NCI-H128 (cell line): ENCODE results near the gene ADAMTS15.
"Not testable (repeated sequence)": the region's sequence is repeated elsewhere in the genome, so short reads cannot be mapped to it uniquely, and the experiment has no call there.

Source experiments
- DNase-seq: peaks from one replicate; lab custom pipeline; 2025; ENCODE audit not compliant: unreplicated experiment; lab: John Stamatoyannopoulos, UW

ADAMTS15 gene

DNA sequence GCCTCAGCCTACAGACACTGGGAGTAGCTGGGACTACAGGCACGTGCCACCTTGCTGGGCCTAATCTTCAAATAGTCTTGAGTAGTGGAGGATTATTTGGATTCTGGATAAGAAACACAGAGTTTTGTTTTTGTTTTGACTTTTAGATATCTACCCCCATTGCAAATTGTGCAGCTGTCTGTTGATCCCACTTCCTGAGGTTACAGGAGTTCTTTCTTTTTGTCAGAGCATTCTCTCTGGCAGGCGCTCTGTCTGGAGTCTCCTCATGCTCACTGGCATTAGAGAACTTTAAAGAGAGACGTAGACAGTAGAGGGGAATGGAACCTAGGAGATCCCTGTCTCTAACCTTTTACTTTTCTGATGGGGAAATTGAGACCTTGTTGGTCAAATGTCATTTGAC lies 12.3 kb upstream of the ADAMTS15 start:
- DNase-seq = no peak

DNA sequence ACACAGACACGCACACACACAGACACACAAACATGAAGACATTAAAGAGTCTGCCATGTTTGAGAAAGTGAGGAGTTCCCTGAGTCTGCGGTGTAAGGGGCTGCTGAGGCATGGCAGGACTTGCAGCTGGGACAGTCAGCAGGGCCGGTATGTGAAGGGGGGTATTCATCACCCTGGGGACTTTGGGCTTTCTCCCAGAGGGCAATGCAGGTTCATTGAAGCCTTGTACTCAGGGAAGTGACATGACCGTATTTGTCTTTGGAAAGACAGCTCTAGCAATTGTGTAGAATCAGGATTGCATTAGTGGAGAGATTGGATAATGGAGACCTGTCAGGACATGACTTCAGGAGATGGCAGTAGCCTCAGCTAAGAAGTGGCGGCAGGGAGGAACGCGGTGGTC lies 10.6 kb upstream of the ADAMTS15 start:
- DNase-seq = no peak

DNA sequence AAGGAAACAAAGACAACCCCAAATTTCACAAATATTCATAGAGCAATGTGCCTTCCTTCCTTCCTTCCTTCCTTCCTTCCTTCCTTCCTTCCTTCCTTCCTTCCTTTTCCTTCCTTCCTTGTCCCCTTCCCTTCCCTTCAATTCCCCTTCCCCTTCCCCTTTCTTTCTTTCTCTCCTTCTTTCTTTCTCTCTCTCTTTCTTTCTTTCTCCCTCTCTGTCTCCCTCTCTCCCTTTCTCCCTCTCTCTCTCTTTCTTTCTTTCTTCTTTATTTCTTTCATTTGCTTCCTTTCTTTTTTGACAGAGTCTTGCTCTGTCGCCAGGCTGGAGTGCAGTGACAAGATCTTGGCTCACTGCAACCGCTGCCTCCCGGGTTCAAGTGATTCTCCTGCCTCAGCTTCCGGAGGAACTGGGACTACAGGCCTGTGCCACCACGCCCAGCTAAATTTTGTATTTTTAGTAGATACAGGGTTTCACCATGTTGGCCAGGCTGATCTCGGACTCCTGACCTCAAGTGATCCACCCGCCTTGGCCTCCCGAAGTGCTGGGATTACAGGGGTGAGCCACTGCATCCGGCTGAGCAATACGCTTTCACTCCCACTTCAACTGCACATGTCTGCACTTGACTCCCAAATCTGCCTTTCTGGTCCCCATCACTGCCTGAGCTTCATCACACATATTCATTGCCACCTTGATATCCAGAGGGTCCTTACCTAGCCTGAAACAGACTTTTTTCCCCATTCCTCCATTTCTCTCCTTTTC lies 9.9 kb upstream of the ADAMTS15 start:
- not testable (repeated sequence) for DNase-seq

DNA sequence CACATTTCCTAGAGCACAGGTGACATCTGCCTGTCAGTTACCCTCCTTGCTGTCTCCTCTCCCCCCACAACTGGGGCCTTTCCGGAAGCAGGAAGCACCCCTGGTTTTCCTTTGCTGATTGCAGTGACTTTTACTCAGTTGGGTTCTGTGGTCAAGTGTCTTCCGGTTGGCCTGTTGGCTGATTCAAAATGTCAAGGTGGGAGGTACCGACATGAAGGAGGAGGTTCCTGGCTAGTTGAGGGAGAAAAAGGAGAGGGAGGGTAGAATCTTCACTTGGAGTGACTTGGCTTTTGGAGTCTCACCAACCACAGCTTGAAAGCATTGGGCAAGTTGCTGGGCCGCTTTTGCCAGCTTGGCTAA lies 9.3 kb upstream of the ADAMTS15 start:
- no peak for DNase-seq

DNA sequence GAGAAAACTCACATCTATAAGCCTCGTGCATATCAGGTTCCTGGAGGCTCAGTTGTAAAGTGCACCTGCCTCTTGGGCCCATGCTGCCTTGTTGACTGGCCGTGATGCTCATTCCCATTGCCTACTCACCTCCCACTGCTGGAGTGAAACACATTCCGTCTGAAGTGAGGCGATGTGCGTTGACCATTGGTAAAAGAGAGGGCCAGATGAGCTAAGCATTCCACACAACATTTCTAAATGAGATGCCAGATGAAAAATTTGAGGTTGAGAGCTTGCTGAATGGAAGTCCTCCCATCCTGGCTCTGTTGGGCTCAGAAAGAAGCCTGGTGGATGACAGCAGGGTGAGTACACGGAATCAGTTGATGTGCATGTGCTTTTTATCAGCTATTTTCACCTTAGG lies 8.6 kb upstream of the ADAMTS15 start:
- DNase-seq = no peak

DNA sequence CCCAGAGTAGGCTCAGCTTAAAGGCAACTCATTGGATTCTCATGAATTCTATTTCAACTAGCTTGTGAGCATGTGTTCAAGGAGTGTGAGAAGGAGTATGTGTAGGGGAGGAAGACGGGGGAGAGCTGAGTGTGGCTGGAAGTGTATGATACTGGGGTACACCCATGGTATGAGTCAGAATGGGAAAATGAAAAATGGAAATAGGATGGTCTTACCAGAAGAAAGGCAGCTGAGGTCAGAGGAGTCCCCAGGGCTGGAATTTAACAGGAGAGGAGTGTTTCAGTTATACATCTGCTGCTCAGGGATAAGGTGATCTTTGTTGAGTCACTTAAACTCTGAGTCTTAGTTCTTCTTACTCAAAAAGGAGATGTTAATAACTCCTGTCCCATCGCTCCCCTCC lies 6.7 kb upstream of the ADAMTS15 start:
- no peak for DNase-seq

DNA sequence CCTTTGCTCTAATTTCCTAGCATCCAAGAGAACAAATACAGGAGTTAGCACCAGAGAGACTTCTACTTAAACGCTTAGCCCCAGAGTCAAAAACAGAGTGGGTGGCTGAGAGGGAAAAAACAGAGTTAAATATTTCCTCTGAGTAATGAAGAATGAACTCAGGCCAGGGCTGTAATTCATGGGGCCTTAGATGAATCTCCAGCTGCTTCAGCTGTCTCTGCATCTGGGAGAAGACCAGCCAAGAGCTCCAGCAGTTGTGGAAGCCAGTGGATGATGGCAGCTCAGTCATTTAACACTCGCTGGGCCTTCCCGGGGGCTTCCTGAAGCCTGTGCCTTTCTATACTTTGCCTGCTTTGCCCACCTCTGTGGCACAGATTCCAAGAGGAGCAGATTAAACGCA lies 5.7 kb upstream of the ADAMTS15 start:
- DNase-seq = no peak

DNA sequence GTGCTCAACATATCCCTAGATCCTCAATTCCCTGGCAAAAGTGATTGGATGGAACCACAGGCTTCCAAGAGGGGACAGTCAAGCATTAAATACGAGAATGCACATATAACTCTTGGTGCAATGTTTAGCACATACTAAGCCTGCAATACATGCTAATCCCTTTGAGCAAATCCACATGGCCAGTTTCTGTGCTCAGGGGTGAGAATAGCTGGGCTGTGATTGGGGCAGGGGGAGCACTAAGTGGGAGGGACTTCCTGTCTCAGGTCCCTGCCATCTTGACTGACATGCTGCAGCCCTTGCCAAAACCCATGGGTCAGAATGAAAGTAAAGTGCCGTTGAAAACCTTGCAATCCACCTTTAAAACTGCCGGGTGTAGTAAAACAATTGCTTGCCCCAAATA lies 2.7 kb upstream of the ADAMTS15 start:
- no peak for DNase-seq

DNA sequence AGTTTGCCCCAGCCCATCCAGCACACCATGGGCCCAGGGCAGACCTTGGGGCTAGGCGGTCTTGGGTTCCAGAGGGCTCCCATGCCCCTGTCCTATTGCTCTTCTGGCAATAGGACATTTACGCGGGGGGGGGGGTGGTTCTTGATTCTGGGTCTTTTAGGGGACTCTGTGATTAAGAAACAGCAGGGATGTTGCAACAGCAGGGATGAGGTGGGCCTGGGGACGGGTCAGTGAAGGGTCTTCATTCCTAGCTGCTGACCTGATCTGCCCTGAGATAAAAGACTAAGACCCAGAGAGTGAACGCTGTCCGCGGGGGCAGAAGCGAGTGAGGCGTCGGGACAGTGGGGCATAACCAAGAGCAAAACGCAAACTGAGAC lies 418 bp upstream of the ADAMTS15 start:
- DNase-seq = no peak

DNA sequence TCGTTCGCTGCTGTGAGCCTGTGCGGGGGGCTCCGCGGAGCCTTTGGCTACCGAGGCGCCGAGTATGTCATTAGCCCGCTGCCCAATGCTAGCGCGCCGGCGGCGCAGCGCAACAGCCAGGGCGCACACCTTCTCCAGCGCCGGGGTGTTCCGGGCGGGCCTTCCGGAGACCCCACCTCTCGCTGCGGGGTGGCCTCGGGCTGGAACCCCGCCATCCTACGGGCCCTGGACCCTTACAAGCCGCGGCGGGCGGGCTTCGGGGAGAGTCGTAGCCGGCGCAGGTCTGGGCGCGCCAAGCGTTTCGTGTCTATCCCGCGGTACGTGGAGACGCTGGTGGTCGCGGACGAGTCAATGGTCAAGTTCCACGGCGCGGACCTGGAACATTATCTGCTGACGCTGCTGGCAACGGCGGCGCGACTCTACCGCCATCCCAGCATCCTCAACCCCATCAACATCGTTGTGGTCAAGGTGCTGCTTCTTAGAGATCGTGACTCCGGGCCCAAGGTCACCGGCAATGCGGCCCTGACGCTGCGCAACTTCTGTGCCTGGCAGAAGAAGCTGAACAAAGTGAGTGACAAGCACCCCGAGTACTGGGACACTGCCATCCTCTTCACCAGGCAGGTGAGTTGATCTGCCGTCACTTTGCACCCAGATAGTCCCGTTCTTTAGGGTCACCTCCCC lies 1.0 kb downstream of the ADAMTS15 start:
- DNase-seq = no peak

DNA sequence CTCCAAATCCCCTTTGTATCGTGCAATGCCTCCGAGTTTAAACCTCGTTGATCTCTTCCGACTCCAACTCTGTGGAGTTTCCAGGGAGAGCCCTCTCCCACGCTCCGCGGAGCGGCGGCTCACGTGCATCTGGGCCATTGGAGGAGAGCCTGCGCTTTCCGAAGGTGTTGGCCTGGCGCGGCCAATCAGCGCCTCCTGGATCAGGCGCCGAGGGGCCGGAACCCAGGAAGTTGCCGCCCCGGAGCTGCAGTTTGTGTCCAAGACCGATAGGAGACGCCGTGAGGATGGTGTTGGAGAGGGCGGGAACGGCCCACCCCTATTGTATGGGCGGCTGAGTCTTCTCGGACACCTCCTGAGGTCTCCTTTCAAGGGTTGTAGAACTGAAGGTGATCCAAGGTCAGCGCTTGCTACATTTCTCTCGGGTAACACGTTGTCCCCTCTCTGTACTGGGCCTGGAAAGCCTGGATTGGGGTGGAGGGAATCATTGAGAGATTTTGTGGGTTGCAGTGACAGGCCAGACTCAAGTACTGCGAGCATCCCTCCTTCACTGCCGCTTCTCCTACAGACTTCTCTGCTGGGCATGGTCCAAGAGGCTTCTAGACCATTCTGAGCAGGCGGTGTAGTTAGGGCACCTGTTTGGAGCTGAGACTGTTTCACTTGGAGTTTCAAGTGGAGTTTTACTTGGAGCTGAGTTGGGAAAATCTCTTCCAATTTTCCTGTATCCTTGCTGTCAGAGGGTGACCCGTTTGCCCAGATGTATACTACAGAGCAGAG lies 1.7 kb downstream of the ADAMTS15 start:
- DNase-seq = no peak

DNA sequence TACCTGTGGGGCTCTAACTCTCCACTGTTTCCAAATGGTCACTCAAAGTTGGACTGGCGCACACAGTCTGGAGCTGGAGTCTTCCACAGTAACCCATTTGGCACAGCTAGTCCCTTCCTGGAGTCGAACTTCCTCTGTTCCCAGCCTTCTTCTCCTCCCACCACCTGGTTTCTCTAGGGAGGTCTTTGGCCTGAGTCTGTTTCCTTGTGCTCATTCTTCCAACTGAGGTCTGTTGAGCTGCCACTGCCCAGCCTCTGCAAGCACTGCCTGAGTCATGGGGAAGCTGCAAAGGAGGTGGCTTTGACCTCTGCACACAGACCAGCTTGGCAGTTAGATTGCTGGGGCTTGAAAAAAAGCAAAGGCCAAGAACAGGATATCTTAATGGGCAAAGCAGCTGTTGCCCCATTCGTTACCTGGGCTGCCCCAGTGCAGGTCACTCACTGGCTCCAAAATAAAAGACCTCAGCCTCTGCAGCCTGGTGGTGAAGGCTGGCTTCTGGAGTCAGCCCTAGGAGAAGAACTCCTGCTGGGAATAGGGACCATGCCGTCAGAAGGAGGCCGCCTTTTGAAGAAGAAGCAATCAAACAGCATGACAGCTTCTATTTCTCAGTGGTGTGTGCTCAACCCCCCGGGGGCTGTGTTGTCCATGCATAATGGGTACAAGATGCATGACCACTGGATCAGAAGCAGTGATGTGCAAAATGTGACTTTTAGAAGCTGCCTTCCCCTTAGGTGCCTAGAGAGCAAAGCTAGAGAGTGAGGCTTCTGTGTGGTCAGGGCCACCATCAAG lies 3.0 kb downstream of the ADAMTS15 start:
- no peak for DNase-seq

DNA sequence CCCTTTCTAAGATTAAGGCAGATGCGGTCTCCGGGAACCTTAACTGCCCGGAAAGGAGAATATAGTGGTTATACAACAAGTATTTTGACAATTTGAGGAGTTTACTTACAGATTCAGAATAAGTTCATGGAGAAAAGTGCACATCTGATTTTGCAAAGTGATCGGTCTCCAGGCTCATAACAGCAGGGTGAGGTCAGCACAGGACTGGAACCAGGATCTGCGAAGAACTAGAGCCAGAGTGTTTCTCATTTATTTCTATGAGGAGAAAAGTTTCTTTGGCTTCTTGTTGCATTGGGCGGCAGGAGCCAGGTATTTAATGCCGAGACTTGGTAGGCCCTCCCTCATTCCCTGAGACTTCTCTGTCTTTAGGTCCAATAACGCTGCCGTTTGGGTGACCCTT lies 3.7 kb downstream of the ADAMTS15 start:
- no peak for DNase-seq

DNA sequence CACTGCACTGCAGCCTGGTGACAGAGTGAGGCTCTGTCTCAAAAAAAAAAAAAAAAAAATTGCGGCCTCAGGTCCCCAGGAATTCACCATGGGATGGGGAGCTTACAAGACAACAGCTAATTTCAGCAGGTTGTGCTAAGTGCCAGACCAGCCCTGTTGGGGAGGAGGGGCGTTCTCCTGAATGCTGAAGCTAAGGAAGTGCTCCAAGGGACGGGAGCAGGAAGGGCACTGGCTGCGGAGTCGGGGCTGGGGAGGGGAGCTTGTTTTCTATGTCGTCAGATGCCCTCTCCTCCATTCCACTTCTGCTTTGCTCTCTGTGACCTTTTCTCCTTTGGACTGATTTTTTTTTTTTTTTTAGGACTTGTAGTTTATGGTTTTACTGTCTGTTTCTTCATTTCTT lies 4.5 kb downstream of the ADAMTS15 start:
- no peak for DNase-seq

DNA sequence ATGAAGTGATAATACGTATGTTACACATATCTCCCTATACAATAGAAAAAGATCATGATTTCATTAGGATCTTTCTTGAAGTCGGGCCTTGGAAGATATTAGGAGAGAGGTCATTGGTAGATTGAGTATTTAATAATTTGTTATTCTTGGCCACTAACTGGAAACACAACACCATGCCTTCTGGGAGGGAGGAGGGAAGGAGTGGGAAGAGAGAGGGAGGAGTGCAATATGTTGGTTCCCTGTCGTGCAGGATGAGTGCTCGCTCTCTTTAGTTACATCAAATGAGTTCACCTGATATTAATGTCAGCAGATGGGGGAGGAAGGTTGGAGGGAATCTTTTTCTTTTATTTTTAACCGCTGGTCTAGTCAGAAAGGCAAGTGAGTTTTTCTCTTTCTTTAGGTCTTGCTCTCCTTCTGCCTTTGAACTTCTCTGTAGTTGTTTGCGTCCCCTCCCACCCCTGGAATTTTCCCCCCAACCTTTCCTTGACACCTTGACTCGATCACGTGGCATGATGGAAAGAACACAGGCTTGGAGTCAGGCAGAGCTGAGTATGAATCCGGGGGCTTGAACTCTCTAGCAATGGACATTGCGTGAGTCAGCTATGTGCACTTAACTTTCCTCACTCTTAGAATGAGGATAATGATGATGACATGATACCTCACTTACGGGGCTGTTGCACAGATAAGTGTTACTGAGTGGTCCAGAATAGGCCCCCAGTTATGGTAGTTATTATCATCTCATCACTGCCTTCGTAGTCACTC lies 6.2 kb downstream of the ADAMTS15 start:
- DNase-seq = no peak

DNA sequence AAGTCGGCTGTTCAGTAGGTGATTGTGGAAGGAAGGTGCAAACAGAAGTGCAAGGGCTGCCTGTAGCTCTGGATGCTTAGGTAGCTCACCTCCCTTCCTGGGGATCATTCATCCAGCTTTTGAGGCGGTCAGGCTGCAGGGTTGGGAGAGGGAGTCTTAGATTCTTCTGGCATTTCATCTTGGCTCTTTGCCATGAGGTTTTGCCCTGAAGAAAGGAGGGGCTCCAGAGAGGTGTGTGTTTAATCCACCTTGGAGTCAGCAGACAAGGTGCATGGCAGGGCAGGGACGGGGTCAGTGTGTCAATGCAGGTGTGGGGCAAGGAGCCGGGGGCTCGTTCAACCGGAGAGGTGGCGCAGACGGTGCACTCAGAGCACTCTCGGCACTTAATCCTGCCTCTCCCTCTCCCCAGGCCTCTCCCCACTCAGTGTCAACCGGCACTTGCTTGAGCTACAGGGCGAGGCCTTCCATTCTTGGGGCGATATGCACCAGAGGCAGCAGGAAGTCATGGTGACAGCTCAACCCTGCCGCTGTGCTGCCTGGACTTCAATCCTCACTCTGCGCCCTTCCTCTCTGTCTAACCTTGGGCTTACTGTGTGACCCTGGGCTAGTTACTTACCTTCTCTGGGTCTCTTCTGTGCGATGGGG lies 7.2 kb downstream of the ADAMTS15 start:
- no peak for DNase-seq

DNA sequence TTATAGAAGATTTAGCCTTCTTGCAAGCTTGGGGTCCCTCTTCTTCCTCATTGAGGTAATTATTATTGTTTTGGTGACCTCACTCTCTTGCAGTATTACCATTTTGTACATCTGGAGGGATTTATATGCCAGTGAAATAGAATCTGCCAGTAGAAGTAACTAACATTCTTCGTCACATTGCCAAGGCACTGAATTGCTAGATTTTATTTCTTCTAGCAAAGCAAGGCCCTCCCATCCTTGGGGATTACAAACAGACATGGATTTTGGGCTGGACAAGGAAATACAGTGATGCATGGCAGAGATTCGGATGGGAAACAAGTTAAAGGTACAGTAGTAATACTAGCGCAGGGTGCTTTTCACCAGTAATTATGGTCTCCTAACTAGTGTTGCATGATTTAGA lies 7.8 kb downstream of the ADAMTS15 start:
- no peak for DNase-seq

DNA sequence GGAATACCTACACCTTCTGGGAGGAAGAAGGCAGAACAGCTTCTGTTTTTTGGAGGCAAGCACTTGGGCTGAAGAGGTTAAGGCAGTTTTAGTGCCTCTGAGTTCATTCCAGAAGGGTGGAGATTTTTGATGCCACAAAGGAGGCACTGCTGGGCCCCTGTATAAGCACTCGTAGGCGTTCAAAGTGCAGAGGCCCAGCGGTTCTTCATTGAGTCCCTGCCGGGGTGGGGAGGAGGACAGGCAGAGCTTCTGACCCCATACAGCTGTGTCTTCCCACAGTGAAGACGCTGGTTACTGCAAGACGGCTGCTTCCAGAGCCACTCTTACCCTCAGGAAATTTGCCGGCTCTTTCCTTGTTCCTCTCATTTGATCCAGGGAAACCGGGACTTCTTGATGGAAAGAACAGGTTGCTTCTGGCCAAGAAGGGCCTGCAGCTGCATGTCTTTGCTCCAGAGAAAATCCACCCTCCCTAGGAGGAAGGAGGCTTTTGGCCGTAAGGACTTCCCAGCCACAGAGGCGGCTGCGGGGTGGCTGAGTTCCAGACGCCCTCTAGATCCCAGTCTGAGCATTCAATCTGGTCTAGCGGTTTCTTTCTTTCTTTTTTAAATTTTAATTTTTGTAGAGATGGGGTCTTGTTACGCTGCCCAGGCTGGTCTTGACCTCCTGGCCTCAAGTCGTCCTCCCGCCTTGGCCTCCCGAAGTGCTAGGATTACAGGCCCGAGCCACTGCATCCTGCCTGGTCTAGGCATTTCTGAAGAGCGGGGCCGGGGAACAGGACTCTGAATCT lies 9.4 kb downstream of the ADAMTS15 start:
- no peak for DNase-seq

DNA sequence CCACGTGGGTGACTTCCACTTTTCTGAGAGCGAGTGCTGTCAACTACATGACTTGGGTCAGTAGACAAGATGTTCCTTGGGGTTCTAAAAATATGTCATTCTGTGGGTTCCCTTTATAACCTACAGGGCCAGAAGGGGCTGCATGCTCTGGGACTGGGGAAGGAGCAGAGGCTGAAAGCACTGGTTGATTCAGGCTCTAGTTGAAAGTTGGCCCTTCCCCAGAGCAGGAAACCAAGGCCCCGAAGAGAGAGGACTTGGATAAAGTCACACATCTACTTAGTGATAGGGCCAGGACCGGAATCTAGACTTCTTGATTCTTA lies 9.9 kb downstream of the ADAMTS15 start:
- no peak for DNase-seq

DNA sequence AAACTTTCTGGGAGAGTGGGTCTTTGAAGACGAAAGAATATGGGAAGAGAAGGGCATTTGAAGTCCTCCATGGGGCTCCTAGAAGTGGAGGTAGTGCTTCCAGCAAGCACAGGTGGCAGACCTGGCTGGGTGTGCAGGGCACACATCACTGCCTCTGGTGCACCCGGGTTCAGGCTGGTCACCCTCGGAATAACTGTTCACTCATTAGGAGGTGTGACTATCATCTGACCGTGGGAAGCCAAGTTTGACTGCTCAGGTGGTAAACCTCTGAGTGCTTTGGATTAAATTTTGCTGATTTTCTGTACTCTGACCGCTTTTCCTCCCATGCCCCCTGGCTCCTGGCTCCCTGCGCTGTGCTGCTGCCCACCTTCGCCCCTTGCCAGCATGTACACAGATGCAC lies 11.1 kb downstream of the ADAMTS15 start:
- no peak for DNase-seq
